ENCODE data around the gene STAT6. TPM values are rescaled to one million over a fixed set of nuclear protein-coding genes. Genes with fewer than 3 reads are reported as not detected.

STAT6 gene
- total and polyA plus RNA-seq, 2 donors (not counting 3 experiments of a cell fraction or from before 2014, with no cell fraction given): 136 to 147 TPM

GRCh38 chr12:57134949-57135348 lies 23.8 kb upstream of the STAT6 start:
- dilution Hi-C loops (cut with MboI; ENCODE audit: extremely low pct_ligation_motif_present, low sequenced_read_pairs): no loop called here
- no peak for FAIRE-seq
- H3K4me3 ChIP-seq (replicated peaks in 1 of 3; ENCODE audit: insufficient read depth in 1 of 3, low read depth in 1 of 3, low read length in 3 of 3): no peak overlapping the region
- H3K36me3 ChIP-seq (ENCODE audit: control insufficient read depth in 2 of 2, extremely low read depth in 1 of 2, insufficient read depth in 2 of 2, low read length in 2 of 2): no peaks in the 10 kb centered on the region
- no peak overlapping the region for H3K9ac ChIP-seq (replicated peaks; ENCODE audit: extremely low read depth, insufficient read depth, low read length)
- H3K4me1 ChIP-seq (ENCODE audit: control insufficient read depth, extremely low read depth, insufficient read depth, low read length): no peaks in the 10 kb centered on the region
- no peak overlapping the region for H2AFZ ChIP-seq (ENCODE audit: low read depth, low read length)
- no peaks in the 10 kb centered on the region for H3K79me2 ChIP-seq (ENCODE audit: control insufficient read depth, insufficient read depth, low read length)
- peaks cover 35% of the 10 kb centered on the region in 2 experiments for H3K27me3 ChIP-seq (ENCODE audit: control insufficient read depth in 2 of 2, insufficient read depth in 2 of 2, low read length in 2 of 2)
- H3K9me1 ChIP-seq (replicated peaks; ENCODE audit: control insufficient read depth, extremely low read depth, insufficient read depth, low read length): no peaks in the 10 kb centered on the region
- DNase-seq (ENCODE audit: low read depth, low spot score): no peak
- intact Hi-C loops (cut with micrococcal nuclease): no loop called here
- no peaks in the 10 kb centered on the region for H3K9me3 ChIP-seq (replicated peaks; ENCODE audit: control insufficient read depth, insufficient read depth, low read length)
- BruUV-seq (replicated peaks): no TSS peak
- ChIA-PET POLR2A (no interaction called here), CTCF (interaction anchor here (1.2 kb wide), 1 partner anchor 41 kb away, joined by 3 read pairs; no protein-coding TSS in a partner anchor)
- no peak overlapping the region for H3K27ac ChIP-seq (ENCODE audit: insufficient read depth, low read depth, low read length)
- no peaks in the 10 kb centered on the region for H4K20me1 ChIP-seq (replicated peaks; ENCODE audit: control insufficient read depth, extremely low read depth, insufficient read depth, low read length)
- no peak for TF ChIP-seq MYC (IDR thresholded peaks at IDR 0.05; ENCODE audit: low read depth, low read length)
- no peak for TF ChIP-seq GATA2 (IDR thresholded peaks at IDR 0.05; ENCODE audit: insufficient read depth, insufficient read length, low read depth, low read length)
- TF ChIP-seq POLR2A (IDR thresholded peaks at IDR 0.05; ENCODE audit: low read depth, low read length): no peak
- no peak for TF ChIP-seq JUN (IDR thresholded peaks at IDR 0.05; ENCODE audit: borderline replicate concordance, insufficient read depth, insufficient read length, low read depth)
- TF ChIP-seq FOS (IDR thresholded peaks at IDR 0.05; ENCODE audit: borderline replicate concordance, insufficient read depth, low read length): no peak
- TF ChIP-seq POLR2AphosphoS5 (IDR thresholded peaks at IDR 0.05; ENCODE audit: insufficient read depth, low read depth, low read length): no peak
- no peak for TF ChIP-seq EZH2 (IDR thresholded peaks at IDR 0.05; ENCODE audit: borderline replicate concordance, low read depth, low read length, severe bottlenecking)
- no peak for TF ChIP-seq MAX (IDR thresholded peaks at IDR 0.05; ENCODE audit: insufficient read depth, insufficient read length)
- TF ChIP-seq CTCF (IDR thresholded peaks at IDR 0.05; ENCODE audit: extremely low read depth in 1 of 2, insufficient read depth in 1 of 2, low read depth in 1 of 2, low read length in 2 of 2): no peak
- H3K4me2 ChIP-seq (ENCODE audit: insufficient read depth, low read length): no peak overlapping the region

Data from endothelial cell of umbilical vein (primary cell).